Suprapubic skin (tissue), 4 donors: ENCODE results near the gene RNASE8.

Source experiments
- EP300 ChIP-seq: sonication (generic); formaldehyde crosslinking; IDR thresholded peaks from one replicate; pipeline ENCODE4 v1.6.1; 2017; ENCODE audit warnings: antibody characterized with exemption
- POLR2A ChIP-seq, 2 donors: fragments of 450-650 bp; IDR thresholded peaks; one replicate each; pipeline ENCODE4 v1.6.1; 2017; ENCODE audit warnings: antibody characterized with exemption in 2 of 2, mild to moderate bottlenecking in 2 of 2, moderate library complexity in 2 of 2
- POLR2AphosphoS5 ChIP-seq, 3 donors: sonication (generic); formaldehyde crosslinking; IDR thresholded peaks; one replicate each; pipeline ENCODE4 v1.6.1; 2017; ENCODE audit warnings: antibody characterized with exemption in 3 of 3

- TF ChIP-seq EP300 (no peak), POLR2A (IDR thresholded peaks at IDR 0.05) (no peak), POLR2AphosphoS5 (IDR thresholded peaks at IDR 0.05) (no peak)
These were observed 38.3 kb upstream of the RNASE8 start for GRCh38 chr14:21019366-21019765.
